ENCODE data around the gene KCNMB2. TPM values are rescaled to one million over a fixed set of nuclear protein-coding genes. Genes with fewer than 3 reads are reported as not detected.
"Not testable (repeated sequence)": the region's sequence is repeated elsewhere in the genome, so short reads cannot be mapped to it uniquely, and the experiment has no call there.

The KCNMB2 gene
- total RNA-seq, 2 donors from 2014 or later: 0.68 TPM; not detected in 1

GRCh38 chr3:178540184-178540583 is 3.9 kb downstream of the KCNMB2 start:
- no peaks in the 10 kb centered on the region for H3K27me3 ChIP-seq (replicated peaks; ENCODE audit: insufficient read depth)
- intact Hi-C loops (cut with DNase I): no loop called here
- no peak for DNase-seq (ENCODE audit: low spot score)
- H3K36me3 ChIP-seq: no peaks in the 10 kb centered on the region
- H3K4me3 ChIP-seq: no peak overlapping the region
- no peaks in the 10 kb centered on the region for H3K4me1 ChIP-seq (replicated peaks)
- H3K27ac ChIP-seq: no peak overlapping the region
- 92% methylated on average over 3 of the region's 3 CpGs for WGBS
- TF ChIP-seq POLR2A (IDR thresholded peaks at IDR 0.05): no peak
- no peak for TF ChIP-seq POLR2AphosphoS5 (IDR thresholded peaks at IDR 0.05)
- no peak for TF ChIP-seq CTCF (IDR thresholded peaks at IDR 0.05)
- H3K9me3 ChIP-seq: no peaks in the 10 kb centered on the region

GRCh38 chr3:178545337-178545736 is 9.1 kb downstream of the KCNMB2 start:
- TF ChIP-seq POLR2AphosphoS5 (IDR thresholded peaks at IDR 0.05): no peak
- no peak for TF ChIP-seq POLR2A (IDR thresholded peaks at IDR 0.05)
- H3K36me3 ChIP-seq: no peaks in the 10 kb centered on the region
- intact Hi-C loops (cut with DNase I): no loop called here
- no peak overlapping the region for H3K4me3 ChIP-seq
- no peaks in the 10 kb centered on the region for H3K27me3 ChIP-seq (replicated peaks; ENCODE audit: insufficient read depth)
- no peaks in the 10 kb centered on the region for H3K4me1 ChIP-seq (replicated peaks)
- WGBS: 83% methylated on average over 3 of the region's 3 CpGs
- no peak for DNase-seq (ENCODE audit: low spot score)
- H3K27ac ChIP-seq: no peak overlapping the region
- H3K9me3 ChIP-seq: no peaks in the 10 kb centered on the region

- TF ChIP-seq POLR2A (IDR thresholded peaks at IDR 0.05) (no peak), CTCF (IDR thresholded peaks at IDR 0.05) (no peak), POLR2AphosphoS5 (IDR thresholded peaks at IDR 0.05) (no peak)
- DNase-seq (ENCODE audit: low spot score): no peak
- WGBS: 31% methylated on average over 1 of the region's 1 CpG
- no peak overlapping the region for H3K27ac ChIP-seq
- no peaks in the 10 kb centered on the region for H3K36me3 ChIP-seq
- no peaks in the 10 kb centered on the region for H3K4me1 ChIP-seq (replicated peaks)
- no peaks in the 10 kb centered on the region for H3K9me3 ChIP-seq
- intact Hi-C loops (cut with DNase I): no loop called here
- no peak overlapping the region for H3K4me3 ChIP-seq
- H3K27me3 ChIP-seq (replicated peaks; ENCODE audit: insufficient read depth): no peaks in the 10 kb centered on the region
Observed at GRCh38 chr3:178546079-178546478, 9.8 kb downstream of the KCNMB2 start.

- H3K9me3 ChIP-seq; H3K27ac ChIP-seq; H3K27me3 ChIP-seq (replicated peaks; ENCODE audit: insufficient read depth); intact Hi-C loops (cut with DNase I); H3K4me1 ChIP-seq (replicated peaks); DNase-seq (ENCODE audit: low spot score); H3K36me3 ChIP-seq; H3K4me3 ChIP-seq: not testable (repeated sequence)
- 93% methylated on average over 3 of the region's 3 CpGs for WGBS
Observed at GRCh38 chr3:178549426-178549825, 13.2 kb downstream of the KCNMB2 start.

- Histone ChIP-seq H3K27ac (no peak overlapping the region), H3K36me3 (no peaks in the 10 kb centered on the region), H3K9me3 (no peaks in the 10 kb centered on the region), H3K4me3 (no peak overlapping the region), H3K27me3 (replicated peaks; ENCODE audit: insufficient read depth) (no peaks in the 10 kb centered on the region), H3K4me1 (replicated peaks) (no peaks in the 10 kb centered on the region)
- TF ChIP-seq POLR2AphosphoS5 (IDR thresholded peaks at IDR 0.05) (no peak), POLR2A (IDR thresholded peaks at IDR 0.05) (no peak), CTCF (IDR thresholded peaks at IDR 0.05) (no peak)
- 79% methylated on average over 7 of the region's 7 CpGs for WGBS
- DNase-seq (ENCODE audit: low spot score): no peak
- intact Hi-C loops (cut with DNase I): no loop called here
Observed at GRCh38 chr3:178551916-178552321, 15.7 kb downstream of the KCNMB2 start.

GRCh38 chr3:178558637-178559036 is 22.4 kb downstream of the KCNMB2 start:
- Histone ChIP-seq H3K9me3 (no peaks in the 10 kb centered on the region), H3K36me3 (no peaks in the 10 kb centered on the region), H3K4me3 (no peak overlapping the region), H3K27ac (no peak overlapping the region), H3K27me3 (replicated peaks; ENCODE audit: insufficient read depth) (no peaks in the 10 kb centered on the region), H3K4me1 (replicated peaks) (no peaks in the 10 kb centered on the region)
- WGBS: 47% methylated on average over 8 of the region's 8 CpGs
- no peak for DNase-seq (ENCODE audit: low spot score)
- no peak for TF ChIP-seq CTCF (IDR thresholded peaks at IDR 0.05)
- intact Hi-C loops (cut with DNase I): no loop called here
